ENCODE measurements around the gene GIGYF2. TPM values are rescaled to one million over a fixed set of nuclear protein-coding genes. Genes with fewer than 3 reads are reported as not detected.

The GIGYF2 gene
- total RNA-seq, 2 donors from 2014 or later = 62.5 to 72.3 TPM

DNA sequence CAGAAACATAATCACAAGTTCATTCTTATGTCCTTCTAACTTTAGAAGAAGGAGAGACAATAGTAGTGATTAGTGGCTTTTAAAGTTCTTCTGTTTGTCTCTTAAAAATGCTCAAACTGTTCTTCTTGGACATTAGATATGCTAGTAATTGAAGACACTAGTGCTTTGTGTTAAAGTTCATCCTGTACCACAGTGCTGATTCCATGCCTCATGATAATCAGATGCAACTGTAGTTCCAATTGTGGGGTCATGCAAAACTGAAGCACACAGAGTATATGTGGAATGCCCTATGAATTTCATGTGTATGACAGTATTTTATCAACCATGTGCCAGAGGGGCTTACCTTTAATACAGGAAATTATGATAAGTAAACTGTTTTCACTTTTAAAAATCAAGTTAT is 90.7 kb downstream of the GIGYF2 start:
- H3K36me3 Mint-ChIP-seq (ENCODE audit: low read depth) = peaks cover 64% of the 10 kb centered on the region
- no peak overlapping the region for H3K27ac Mint-ChIP-seq
- H3K4me3 Mint-ChIP-seq = no peak overlapping the region

DNA sequence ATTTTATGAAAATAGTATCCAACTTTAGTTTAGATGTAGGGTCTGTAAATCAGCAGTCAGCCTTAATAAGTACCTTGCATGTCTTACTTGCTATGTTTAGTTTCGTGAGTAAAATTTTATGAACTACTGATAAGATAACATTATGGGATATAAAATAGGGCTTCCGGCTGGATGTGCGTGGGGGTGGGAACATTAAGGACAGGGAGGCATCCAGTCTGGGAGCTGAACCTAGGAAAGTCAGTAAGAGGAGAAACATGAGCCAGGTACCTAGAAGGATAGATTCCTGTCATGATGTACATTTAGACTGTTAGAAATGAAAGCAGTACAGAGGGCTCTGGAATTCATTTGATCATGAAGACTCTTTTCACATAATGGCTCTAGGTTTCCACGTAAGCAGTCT is 92.0 kb downstream of the GIGYF2 start:
- H3K4me1 ChIP-seq (ENCODE audit: control insufficient read depth, insufficient read depth, low read length) = peaks cover 3% of the 10 kb centered on the region
- H3K27ac Mint-ChIP-seq = peak overlapping the region; percentile 10
- TF ChIP-seq, protein P1, sequence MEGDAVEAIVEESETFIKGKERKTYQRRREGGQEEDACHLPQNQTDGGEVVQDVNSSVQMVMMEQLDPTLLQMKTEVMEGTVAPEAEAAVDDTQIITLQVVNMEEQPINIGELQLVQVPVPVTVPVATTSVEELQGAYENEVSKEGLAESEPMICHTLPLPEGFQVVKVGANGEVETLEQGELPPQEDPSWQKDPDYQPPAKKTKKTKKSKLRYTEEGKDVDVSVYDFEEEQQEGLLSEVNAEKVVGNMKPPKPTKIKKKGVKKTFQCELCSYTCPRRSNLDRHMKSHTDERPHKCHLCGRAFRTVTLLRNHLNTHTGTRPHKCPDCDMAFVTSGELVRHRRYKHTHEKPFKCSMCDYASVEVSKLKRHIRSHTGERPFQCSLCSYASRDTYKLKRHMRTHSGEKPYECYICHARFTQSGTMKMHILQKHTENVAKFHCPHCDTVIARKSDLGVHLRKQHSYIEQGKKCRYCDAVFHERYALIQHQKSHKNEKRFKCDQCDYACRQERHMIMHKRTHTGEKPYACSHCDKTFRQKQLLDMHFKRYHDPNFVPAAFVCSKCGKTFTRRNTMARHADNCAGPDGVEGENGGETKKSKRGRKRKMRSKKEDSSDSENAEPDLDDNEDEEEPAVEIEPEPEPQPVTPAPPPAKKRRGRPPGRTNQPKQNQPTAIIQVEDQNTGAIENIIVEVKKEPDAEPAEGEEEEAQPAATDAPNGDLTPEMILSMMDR (conservative IDR thresholded peaks at IDR 0.05) = no peak
- no peaks in the 10 kb centered on the region for H3K27me3 ChIP-seq (ENCODE audit: control insufficient read depth, insufficient read depth, low read length, poor library complexity, severe bottlenecking)
- no peak for DNase-seq
- no peak overlapping the region for H3K9ac ChIP-seq (ENCODE audit: extremely low read depth, low read length, poor library complexity, severe bottlenecking)
- no peaks in the 10 kb centered on the region for H3K4me1 Mint-ChIP-seq
- peaks cover 53% of the 10 kb centered on the region for H3K36me3 Mint-ChIP-seq (ENCODE audit: low read depth)
- H3K4me3 Mint-ChIP-seq = no peak overlapping the region
- no peaks in the 10 kb centered on the region for H3K9me3 ChIP-seq (ENCODE audit: control insufficient read depth, low read length)
- H3K36me3 ChIP-seq (ENCODE audit: control insufficient read depth, insufficient read depth, low read length) = peaks cover 68% of the 10 kb centered on the region
- peaks cover 3% of the 10 kb centered on the region for H3K9me3 Mint-ChIP-seq
- no peak overlapping the region for H3K4me3 ChIP-seq (ENCODE audit: low read length)
- WGBS, 2 experiments (ENCODE audit: insufficient coverage in 1 of 2, insufficient read length in 1 of 2) = 94% methylated on average over 3 to 4 of the region's 4 CpGs
- no peak overlapping the region for H3K27ac ChIP-seq (ENCODE audit: low read depth, low read length)
- no peaks in the 10 kb centered on the region for H3K27me3 Mint-ChIP-seq (ENCODE audit: insufficient read depth)

More for the DNA sequence above, 90.7 kb downstream of the GIGYF2 start:
- Histone ChIP-seq H3K4me3 (ENCODE audit: low read length) (no peak overlapping the region), H3K9ac (ENCODE audit: extremely low read depth, low read length, poor library complexity, severe bottlenecking) (no peak overlapping the region), H3K27ac (ENCODE audit: low read depth, low read length) (no peak overlapping the region), H3K27me3 (ENCODE audit: control insufficient read depth, insufficient read depth, low read length, poor library complexity, severe bottlenecking) (no peaks in the 10 kb centered on the region), H3K4me1 (ENCODE audit: control insufficient read depth, insufficient read depth, low read length) (no peaks in the 10 kb centered on the region), H3K9me3 (ENCODE audit: control insufficient read depth, low read length) (no peaks in the 10 kb centered on the region), H3K36me3 (ENCODE audit: control insufficient read depth, insufficient read depth, low read length) (peaks cover 71% of the 10 kb centered on the region)
- TF ChIP-seq, protein P1 (conservative IDR thresholded peaks at IDR 0.05) = no peak
- no peak for DNase-seq
- Mint-ChIP-seq H3K9me3 (peaks cover 3% of the 10 kb centered on the region), H3K4me1 (peaks cover 3% of the 10 kb centered on the region), H3K27me3 (ENCODE audit: insufficient read depth) (no peaks in the 10 kb centered on the region)

DNA sequence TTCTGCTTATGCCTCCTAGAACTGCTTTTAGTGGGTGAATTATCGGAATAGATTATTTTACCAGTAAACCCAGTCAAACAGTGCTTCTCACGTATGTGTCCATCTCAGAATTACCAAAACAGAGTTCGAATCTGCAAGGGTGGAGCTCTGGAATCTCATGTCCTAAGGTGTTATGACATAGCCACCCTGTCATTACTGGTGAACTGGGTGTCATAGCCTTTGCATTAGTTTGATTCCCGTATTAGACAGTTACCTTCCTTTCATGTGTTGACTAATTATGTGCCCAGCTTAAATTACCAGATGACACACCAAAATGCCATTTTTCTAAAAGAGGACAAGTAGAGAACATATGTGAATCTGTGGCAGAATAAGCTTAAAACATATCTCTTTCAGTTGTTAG is 94.4 kb downstream of the GIGYF2 start:
- peaks cover 7% of the 10 kb centered on the region for H3K4me1 ChIP-seq (ENCODE audit: control insufficient read depth, insufficient read depth, low read length)
- no peak overlapping the region for H3K4me3 Mint-ChIP-seq
- no peak overlapping the region for H3K27ac Mint-ChIP-seq
- TF ChIP-seq, protein P1 (conservative IDR thresholded peaks at IDR 0.05) = no peak
- whole genome bisulfite sequencing, 2 experiments (ENCODE audit: insufficient coverage in 1 of 2, insufficient read length in 1 of 2) = 95% methylated on average over 3 to 4 of the region's 4 CpGs
- no peak for DNase-seq
- no peaks in the 10 kb centered on the region for H3K27me3 ChIP-seq (ENCODE audit: control insufficient read depth, insufficient read depth, low read length, poor library complexity, severe bottlenecking)
- no peaks in the 10 kb centered on the region for H3K4me1 Mint-ChIP-seq
- H3K36me3 Mint-ChIP-seq (ENCODE audit: low read depth) = peaks cover 55% of the 10 kb centered on the region
- no peaks in the 10 kb centered on the region for H3K9me3 Mint-ChIP-seq
- H3K36me3 ChIP-seq (ENCODE audit: control insufficient read depth, insufficient read depth, low read length) = peaks cover 80% of the 10 kb centered on the region
- no peaks in the 10 kb centered on the region for H3K9me3 ChIP-seq (ENCODE audit: control insufficient read depth, low read length)
- no peaks in the 10 kb centered on the region for H3K27me3 Mint-ChIP-seq (ENCODE audit: insufficient read depth)
- no peak overlapping the region for H3K9ac ChIP-seq (ENCODE audit: extremely low read depth, low read length, poor library complexity, severe bottlenecking)
- H3K4me3 ChIP-seq (ENCODE audit: low read length) = no peak overlapping the region
- H3K27ac ChIP-seq (ENCODE audit: low read depth, low read length) = no peak overlapping the region
